AG04449 (cell line): ENCODE results near the gene PDGFC.

Experiments
- CTCF ChIA-PET: fragments of 350-600 bp; formaldehyde crosslinking; extraction: SDS; loops from one replicate; lab custom pipeline; 2021; ENCODE audit warnings: antibody characterized with exemption; lab: Yijun Ruan, JAX
- POLR2A ChIA-PET: fragments of 400-600, 350-600 bp; formaldehyde crosslinking; extraction: SDS; loops from one replicate; lab custom pipeline; 2020; ENCODE audit warnings: antibody characterized with exemption, inconsistent platforms; lab: Yijun Ruan, JAX
- DNase-seq: peaks from one replicate; pipeline ENCODE4 v3.0.0-alpha.2; 2010; ENCODE audit warnings: low read depth, low spot score
- H3K4me3 ChIP-seq: 2 replicates; pipeline ENCODE4 v1.5.1; 2011; ENCODE audit warnings: low read depth, mild to moderate bottlenecking, control low read depth, low read length
- CTCF ChIP-seq: IDR thresholded peaks from one replicate; pipeline ENCODE4 v1.5.1; 2011; ENCODE audit warnings: mild to moderate bottlenecking, moderate library complexity, low read length, control low read depth, inconsistent platforms; ENCODE audit not compliant: insufficient read depth; ENCODE audit errors: missing control alignments

The PDGFC gene

DNA sequence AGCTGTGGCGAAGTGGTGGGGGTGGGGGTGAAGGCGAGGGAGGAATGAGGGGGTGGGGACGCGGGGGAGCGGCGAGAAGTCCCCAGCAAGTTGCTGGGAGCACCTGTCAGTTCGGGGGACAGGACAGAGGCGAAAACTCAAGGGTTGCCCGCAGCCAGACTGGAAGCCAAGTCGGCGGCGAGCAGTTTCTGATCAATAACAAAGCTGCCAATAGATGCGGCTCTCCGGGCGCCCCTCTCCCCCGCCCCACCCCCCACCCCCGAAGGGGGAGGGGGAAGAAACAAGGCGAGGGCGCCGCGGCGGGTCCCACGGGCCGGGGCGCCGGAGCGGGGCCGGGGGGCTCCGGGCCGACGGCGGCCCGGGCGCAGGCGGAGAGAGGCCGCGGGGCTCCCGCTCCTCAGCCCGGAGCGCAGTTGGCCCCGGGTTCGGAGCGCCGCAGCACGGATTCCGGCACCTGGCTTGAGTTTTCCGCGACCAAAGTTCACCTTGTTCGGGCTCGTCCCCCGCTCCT, 379 bp downstream of the PDGFC start:
- ChIA-PET CTCF (interaction anchor here (0.8 to 7.2 kb wide), 10 partner anchors 11 to 496 kb away, joined by 3 to 64 read pairs (median 6); no protein-coding TSS in a partner anchor), POLR2A (interaction anchor here (0.9 to 1.5 kb wide), 5 partner anchors 9 to 495 kb away, joined by 3 to 8 read pairs (median 6); no protein-coding TSS in a partner anchor)
- peak overlapping the region; percentile 88 for H3K4me3 ChIP-seq
- TF ChIP-seq CTCF, result no peak
- DNase-seq, result no peak

DNA sequence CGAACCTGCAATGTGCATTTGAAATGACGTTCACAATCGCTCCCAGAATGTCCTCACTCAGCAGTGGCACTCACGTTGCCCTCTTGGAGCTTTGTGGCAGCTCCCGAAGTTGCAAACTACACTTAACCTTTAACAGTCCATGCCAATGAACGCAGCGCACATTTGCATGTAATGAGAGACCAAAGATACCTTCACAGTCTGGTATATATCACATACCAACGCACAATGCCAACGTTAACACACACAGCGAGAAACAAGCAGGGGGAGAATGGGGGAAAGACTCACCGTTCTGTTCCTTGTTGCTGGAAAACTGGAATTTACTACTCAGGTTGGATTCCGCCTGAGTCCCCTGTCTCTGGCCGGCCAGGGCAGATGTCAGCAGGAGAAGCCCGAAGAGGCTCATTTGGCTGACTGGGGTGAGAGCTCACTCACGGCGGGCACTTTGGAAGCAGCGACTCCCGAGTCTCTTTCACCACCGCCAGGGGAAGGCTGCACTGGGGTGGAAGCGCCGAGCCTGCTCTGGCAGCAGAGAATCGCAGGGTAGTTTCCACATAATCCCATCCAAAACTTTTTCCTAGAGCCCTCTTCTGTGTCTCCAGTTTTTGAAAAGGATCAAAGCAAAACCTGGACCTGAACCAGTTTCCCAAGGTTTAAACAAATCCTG, 966 bp downstream of the PDGFC start:
- DNase-seq, result no peak
- peak overlapping the region; percentile 88 for H3K4me3 ChIP-seq
- peak; percentile 74 for TF ChIP-seq CTCF
- CTCF ChIA-PET, result interaction anchor here (0.6 to 7.2 kb wide), 18 partner anchors 9 to 495 kb away, joined by 3 to 64 read pairs (median 4); no protein-coding TSS in a partner anchor
- POLR2A ChIA-PET, result interaction anchor here (0.9 to 1.5 kb wide), 6 partner anchors 8 to 495 kb away, joined by 3 to 8 read pairs (median 4); no protein-coding TSS in a partner anchor

GRCh38 chr4:156969911-156970310, 1.7 kb downstream of the PDGFC start:
- no peak for DNase-seq
- POLR2A ChIA-PET, result interaction anchor here (0.5 to 3.0 kb wide), 6 partner anchors 9 to 494 kb away, joined by 3 to 13 read pairs (median 6); no protein-coding TSS in a partner anchor
- H3K4me3 ChIP-seq, result peak overlapping the region; percentile 88
- CTCF ChIA-PET, result interaction anchor here (0.6 to 7.2 kb wide), 16 partner anchors 8 to 494 kb away, joined by 3 to 64 read pairs (median 4); no protein-coding TSS in a partner anchor
- no peak for TF ChIP-seq CTCF

DNA sequence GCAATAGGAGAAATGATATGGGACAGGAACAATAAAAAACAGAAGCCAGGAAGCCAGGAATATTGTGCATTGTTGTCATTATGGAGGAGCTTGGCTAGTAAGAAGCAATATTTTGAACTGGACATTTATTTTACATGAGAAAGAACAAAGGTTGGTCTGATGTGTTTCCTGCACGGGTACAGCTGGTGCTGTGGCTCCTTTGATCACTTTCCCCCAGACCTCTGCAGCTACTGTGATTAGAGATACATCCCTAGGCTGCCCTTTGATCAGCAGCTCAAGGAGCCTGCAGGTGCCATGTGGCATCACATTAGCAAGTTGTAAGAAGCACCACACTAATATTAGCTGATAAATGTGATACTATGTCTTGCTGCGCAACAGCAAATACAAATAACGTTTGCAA, 2.5 kb downstream of the PDGFC start:
- POLR2A ChIA-PET, result interaction anchor here (0.6 to 3.0 kb wide), 2 partner anchors 488 to 493 kb away, joined by 3 to 13 read pairs; no protein-coding TSS in a partner anchor
- no peak for TF ChIP-seq CTCF
- DNase-seq, result no peak
- CTCF ChIA-PET, result interaction anchor here (0.7 to 7.2 kb wide), 40 partner anchors 8 to 800 kb away, joined by 3 to 64 read pairs (median 4); no protein-coding TSS in a partner anchor
- H3K4me3 ChIP-seq, result peak overlapping the region; percentile 88

DNA sequence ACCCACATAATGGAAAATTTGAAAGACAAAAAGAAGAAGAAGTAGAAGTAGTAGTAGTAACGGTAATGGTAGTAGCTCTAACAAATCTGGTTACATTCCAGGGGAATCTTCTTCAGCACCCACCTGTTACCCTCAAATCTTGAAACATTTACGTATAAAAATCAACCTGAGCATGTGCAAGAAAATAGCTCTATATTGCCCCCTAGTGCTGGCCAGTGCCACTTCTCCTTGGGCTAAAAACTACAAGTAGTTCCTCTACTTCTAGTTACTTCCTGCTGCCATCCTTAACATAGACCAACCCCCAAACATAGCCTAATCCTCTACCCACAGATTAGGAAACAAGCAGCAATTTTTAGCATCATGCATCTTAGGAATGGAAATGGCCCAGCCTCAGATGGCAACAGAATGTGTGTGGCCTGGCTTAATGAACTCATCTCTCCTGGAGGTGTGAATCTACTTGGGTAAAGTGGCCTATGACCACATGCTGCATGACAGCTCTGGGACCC, 3.1 kb downstream of the PDGFC start:
- no peak for DNase-seq
- POLR2A ChIA-PET, result interaction anchor here (0.6 to 3.0 kb wide), 2 partner anchors 488 to 493 kb away, joined by 3 to 13 read pairs; no protein-coding TSS in a partner anchor
- H3K4me3 ChIP-seq, result peak overlapping the region; percentile 88
- TF ChIP-seq CTCF, result peak; percentile 60
- CTCF ChIA-PET, result interaction anchor here (0.7 to 7.2 kb wide), 60 partner anchors 9 to 799 kb away, joined by 3 to 64 read pairs (median 4); no protein-coding TSS in a partner anchor
